ENCODE measurements around the gene DENND1C.
"Not testable (repeated sequence)": the region's sequence is repeated elsewhere in the genome, so short reads cannot be mapped to it uniquely, and the experiment has no call there.

The DENND1C gene

GRCh38 chr19:6440905-6441304 lies 40.7 kb downstream of the DENND1C start:
- Mint-ChIP-seq H3K9me3 (no peaks in the 10 kb centered on the region), H3K4me3 (no peak overlapping the region), H3K27me3 (peaks cover 21% of the 10 kb centered on the region), H3K27ac (no peak overlapping the region), H3K4me1 (ENCODE audit: low read depth) (no peaks in the 10 kb centered on the region), H3K36me3 (ENCODE audit: low read depth) (no peaks in the 10 kb centered on the region)
- intact Hi-C loops (cut with micrococcal nuclease), result no loop called here

- intact Hi-C loops (cut with micrococcal nuclease), result no loop called here
- Mint-ChIP-seq H3K9me3 (no peaks in the 10 kb centered on the region), H3K36me3 (ENCODE audit: low read depth) (no peaks in the 10 kb centered on the region), H3K4me1 (ENCODE audit: low read depth) (no peaks in the 10 kb centered on the region), H3K27ac (no peak overlapping the region), H3K27me3 (peaks cover 21% of the 10 kb centered on the region), H3K4me3 (no peak overlapping the region)
Measured at GRCh38 chr19:6439743-6440142, 41.8 kb downstream of the DENND1C start.

- Mint-ChIP-seq H3K4me3 (no peak within 1 kb of the TSS), H3K4me1 (ENCODE audit: low read depth) (peaks cover 5% of the 10 kb centered on the region), H3K36me3 (ENCODE audit: low read depth) (no peaks in the 10 kb centered on the region), H3K9me3 (no peaks in the 10 kb centered on the region), H3K27ac (no peak within 1 kb of the TSS), H3K27me3 (peaks cover 22% of the 10 kb centered on the region)
- intact Hi-C loops (cut with micrococcal nuclease), result no loop called here
Measured at GRCh38 chr19:6433663-6434062, 47.9 kb downstream of the DENND1C start, which contains the start of gene SLC25A41. SLC25A41 (minus strand) TSS chr19:6433763; CDS start chr19:6433693, 70 bp downstream.

- intact Hi-C loops (cut with micrococcal nuclease), result no loop called here
- Mint-ChIP-seq H3K27ac (no peak overlapping the region), H3K9me3 (no peaks in the 10 kb centered on the region), H3K4me3 (no peak overlapping the region), H3K36me3 (ENCODE audit: low read depth) (no peaks in the 10 kb centered on the region), H3K4me1 (ENCODE audit: low read depth) (peaks cover 5% of the 10 kb centered on the region), H3K27me3 (peaks cover 19% of the 10 kb centered on the region)
Measured at GRCh38 chr19:6433165-6433564, 48.4 kb downstream of the DENND1C start.

- no peak overlapping the region for H3K4me3 Mint-ChIP-seq
- no peaks in the 10 kb centered on the region for H3K36me3 Mint-ChIP-seq (ENCODE audit: low read depth)
- peaks cover 5% of the 10 kb centered on the region for H3K4me1 Mint-ChIP-seq (ENCODE audit: low read depth)
- no peak overlapping the region for H3K27ac Mint-ChIP-seq
- intact Hi-C loops (cut with micrococcal nuclease), result no loop called here
- H3K27me3 Mint-ChIP-seq, result peaks cover 16% of the 10 kb centered on the region
- no peaks in the 10 kb centered on the region for H3K9me3 Mint-ChIP-seq
Measured at GRCh38 chr19:6431891-6432290, 49.7 kb downstream of the DENND1C start.

GRCh38 chr19:6429419-6430221 lies 52.0 kb downstream of the DENND1C start:
- Mint-ChIP-seq H3K9me3 (no peaks in the 10 kb centered on the region), H3K36me3 (ENCODE audit: low read depth) (no peaks in the 10 kb centered on the region), H3K27me3 (peaks cover 13% of the 10 kb centered on the region), H3K4me3 (no peak overlapping the region), H3K27ac (no peak overlapping the region), H3K4me1 (ENCODE audit: low read depth) (peaks cover 14% of the 10 kb centered on the region)
- intact Hi-C loops (cut with micrococcal nuclease), result no loop called here

- H3K27ac Mint-ChIP-seq; H3K4me3 Mint-ChIP-seq; H3K36me3 Mint-ChIP-seq (ENCODE audit: low read depth); H3K9me3 Mint-ChIP-seq; intact Hi-C loops (cut with micrococcal nuclease): not testable (repeated sequence)
- Mint-ChIP-seq H3K27me3 (peaks cover 13% of the 10 kb centered on the region), H3K4me1 (ENCODE audit: low read depth) (peaks cover 15% of the 10 kb centered on the region)
Measured at GRCh38 chr19:6428692-6429418, 52.7 kb downstream of the DENND1C start.

GRCh38 chr19:6427131-6427530 lies 54.5 kb downstream of the DENND1C start:
- peaks cover 16% of the 10 kb centered on the region for H3K36me3 Mint-ChIP-seq (ENCODE audit: low read depth)
- intact Hi-C loops (cut with micrococcal nuclease), result no loop called here
- peaks cover 32% of the 10 kb centered on the region for H3K4me1 Mint-ChIP-seq (ENCODE audit: low read depth)
- no peak overlapping the region for H3K27ac Mint-ChIP-seq
- H3K9me3 Mint-ChIP-seq, result no peaks in the 10 kb centered on the region
- no peak overlapping the region for H3K4me3 Mint-ChIP-seq
- peaks cover 12% of the 10 kb centered on the region for H3K27me3 Mint-ChIP-seq

- Mint-ChIP-seq H3K27me3 (peaks cover 9% of the 10 kb centered on the region), H3K36me3 (ENCODE audit: low read depth) (peaks cover 27% of the 10 kb centered on the region), H3K4me1 (ENCODE audit: low read depth) (peaks cover 44% of the 10 kb centered on the region), H3K27ac (peak overlapping the region; percentile 95), H3K9me3 (no peaks in the 10 kb centered on the region), H3K4me3 (peak overlapping the region; percentile 73)
- intact Hi-C loops (cut with micrococcal nuclease), result loop anchor here (2.0 kb wide), 1 partner anchor 33 kb away; the partner anchor contains the start of gene GTF2F1
Measured at GRCh38 chr19:6425732-6426620, 55.6 kb downstream of the DENND1C start.

GRCh38 chr19:6424939-6425731 lies 56.5 kb downstream of the DENND1C start:
- H3K9me3 Mint-ChIP-seq, result no peaks in the 10 kb centered on the region
- H3K36me3 Mint-ChIP-seq (ENCODE audit: low read depth), result peaks cover 36% of the 10 kb centered on the region

GRCh38 chr19:6424195-6424938 lies 57.2 kb downstream of the DENND1C start, which contains the start of gene KHSRP:
KHSRP (minus strand) TSS chr19:6424811; CDS start chr19:6424701, 110 bp downstream.
- H3K27me3 Mint-ChIP-seq, result peaks cover under 1% of the 10 kb centered on the region
- intact Hi-C loops (cut with micrococcal nuclease), result loop anchor here (2.0 to 5.0 kb wide), 2 partner anchors 32 to 52 kb away; partner anchors contain the start of genes ALKBH7 and GTF2F1
- peak within 1 kb of the TSS; percentile 95 for H3K27ac Mint-ChIP-seq
- H3K4me1 Mint-ChIP-seq (ENCODE audit: low read depth), result peaks cover 51% of the 10 kb centered on the region
- H3K9me3 Mint-ChIP-seq, result no peaks in the 10 kb centered on the region
- peak within 1 kb of the TSS; percentile 88 for H3K4me3 Mint-ChIP-seq
- peaks cover 43% of the 10 kb centered on the region for H3K36me3 Mint-ChIP-seq (ENCODE audit: low read depth)

More at GRCh38 chr19:6424939-6425731, 56.5 kb downstream of the DENND1C start:
- peak overlapping the region; percentile 95 for H3K27ac Mint-ChIP-seq
- peaks cover 52% of the 10 kb centered on the region for H3K4me1 Mint-ChIP-seq (ENCODE audit: low read depth)
- peak overlapping the region; percentile 73 for H3K4me3 Mint-ChIP-seq
- intact Hi-C loops (cut with micrococcal nuclease), result loop anchor here (2.0 to 5.0 kb wide), 2 partner anchors 32 to 53 kb away; partner anchors contain the start of genes ALKBH7 and GTF2F1
- H3K27me3 Mint-ChIP-seq, result peaks cover 4% of the 10 kb centered on the region

GRCh38 chr19:6423499-6424194 lies 57.9 kb downstream of the DENND1C start:
- H3K4me3 Mint-ChIP-seq, result peak overlapping the region; percentile 88
- intact Hi-C loops (cut with micrococcal nuclease), result loop anchor here (2.0 to 5.0 kb wide), 2 partner anchors 31 to 51 kb away; partner anchors contain the start of genes ALKBH7 and GTF2F1
- H3K27ac Mint-ChIP-seq, result peak overlapping the region; percentile 73
- H3K27me3 Mint-ChIP-seq, result no peaks in the 10 kb centered on the region
- peaks cover 50% of the 10 kb centered on the region for H3K4me1 Mint-ChIP-seq (ENCODE audit: low read depth)
- no peaks in the 10 kb centered on the region for H3K9me3 Mint-ChIP-seq
- peaks cover 50% of the 10 kb centered on the region for H3K36me3 Mint-ChIP-seq (ENCODE audit: low read depth)

Measured in dendritic cell treated with granulocyte-macrophage colony-stimulating factor and Interleukin-4, amounts not matched to agents 40 ng/mL and 50 ng/mL, for 4 days (primary cell).